Measurements from ENCODE around the gene NKAIN2.

NKAIN2 gene

DNA sequence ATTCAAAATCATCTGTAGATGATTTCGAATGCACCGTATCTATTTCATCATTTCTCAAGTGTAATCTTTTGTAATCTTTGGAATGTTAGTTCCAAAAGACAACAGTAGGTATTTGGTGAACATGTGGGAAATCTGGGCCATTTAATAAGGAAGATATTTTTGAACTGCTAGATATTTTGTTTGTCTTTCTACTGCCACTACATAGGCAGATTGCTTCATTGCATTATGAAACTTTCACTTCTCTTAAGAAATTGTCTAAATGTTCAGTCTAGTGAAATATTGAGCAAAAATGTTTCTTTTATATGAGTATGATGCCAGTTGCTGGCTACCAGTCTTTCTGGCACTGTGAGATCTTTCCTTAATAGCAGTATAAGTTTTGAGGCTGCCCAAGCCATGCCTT, 630.8 kb downstream of the NKAIN2 start (continued):
- no peak for TF ChIP-seq REPIN1 (tag by site-specific recombination; IDR thresholded peaks at IDR 0.05; ENCODE audit: low read depth)
- no peak for TF ChIP-seq ZNF555 (tag by site-specific recombination; conservative IDR thresholded peaks at IDR 0.05)
- no peak for TF ChIP-seq ZNF354C (tag by site-specific recombination; IDR thresholded peaks at IDR 0.05; ENCODE audit: borderline replicate concordance, low read depth)
- TF ChIP-seq, protein P1, sequence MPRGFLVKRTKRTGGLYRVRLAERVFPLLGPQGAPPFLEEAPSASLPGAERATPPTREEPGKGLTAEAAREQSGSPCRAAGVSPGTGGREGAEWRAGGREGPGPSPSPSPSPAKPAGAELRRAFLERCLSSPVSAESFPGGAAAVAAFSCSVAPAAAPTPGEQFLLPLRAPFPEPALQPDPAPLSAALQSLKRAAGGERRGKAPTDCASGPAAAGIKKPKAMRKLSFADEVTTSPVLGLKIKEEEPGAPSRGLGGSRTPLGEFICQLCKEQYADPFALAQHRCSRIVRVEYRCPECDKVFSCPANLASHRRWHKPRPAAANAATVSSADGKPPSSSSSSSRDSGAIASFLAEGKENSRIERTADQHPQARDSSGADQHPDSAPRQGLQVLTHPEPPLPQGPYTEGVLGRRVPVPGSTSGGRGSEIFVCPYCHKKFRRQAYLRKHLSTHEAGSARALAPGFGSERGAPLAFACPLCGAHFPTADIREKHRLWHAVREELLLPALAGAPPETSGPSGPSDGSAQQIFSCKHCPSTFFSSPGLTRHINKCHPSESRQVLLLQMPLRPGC (tag by site-specific recombination; IDR thresholded peaks at IDR 0.05), result no peak

DNA sequence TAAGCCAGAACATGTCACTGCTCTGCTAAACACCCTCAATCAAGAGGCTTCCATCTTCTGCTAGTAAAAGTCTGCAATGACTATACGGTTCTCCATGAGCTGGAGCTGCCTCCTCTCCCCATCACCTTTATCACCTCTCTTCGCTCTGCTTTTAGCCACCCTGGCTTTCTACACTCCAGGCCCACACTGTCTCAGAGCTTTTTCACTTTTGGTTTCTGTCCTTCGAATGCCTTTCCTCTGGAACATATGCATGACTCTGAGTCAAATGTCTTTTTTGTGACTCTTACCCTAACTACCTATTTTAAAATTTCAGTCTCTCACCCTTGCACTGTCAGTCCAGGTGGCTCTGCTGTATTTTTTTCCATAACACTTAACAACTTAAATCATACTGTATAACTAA, 633.1 kb downstream of the NKAIN2 start:
- ChIA-PET CTCF (no interaction called here), POLR2A (no interaction called here)
- TF ChIP-seq ZNF292 (tag by site-specific recombination; IDR thresholded peaks at IDR 0.05; ENCODE audit: borderline replicate concordance, low read depth) (no peak), ZNF211 (tag by site-specific recombination; IDR thresholded peaks at IDR 0.05; ENCODE audit: low read depth) (no peak), EGR2 (tag by site-specific recombination; IDR thresholded peaks at IDR 0.05; ENCODE audit: low read depth) (no peak), GLI2 (tag by site-specific recombination; IDR thresholded peaks at IDR 0.05; ENCODE audit: borderline replicate concordance, low read depth) (no peak), ZNF544 (tag by site-specific recombination; IDR thresholded peaks at IDR 0.05) (no peak), ZNF324 (tag by site-specific recombination; IDR thresholded peaks at IDR 0.05) (no peak), ZNF473 (tag by site-specific recombination; IDR thresholded peaks at IDR 0.05) (no peak)
- TF ChIP-seq, protein P2, sequence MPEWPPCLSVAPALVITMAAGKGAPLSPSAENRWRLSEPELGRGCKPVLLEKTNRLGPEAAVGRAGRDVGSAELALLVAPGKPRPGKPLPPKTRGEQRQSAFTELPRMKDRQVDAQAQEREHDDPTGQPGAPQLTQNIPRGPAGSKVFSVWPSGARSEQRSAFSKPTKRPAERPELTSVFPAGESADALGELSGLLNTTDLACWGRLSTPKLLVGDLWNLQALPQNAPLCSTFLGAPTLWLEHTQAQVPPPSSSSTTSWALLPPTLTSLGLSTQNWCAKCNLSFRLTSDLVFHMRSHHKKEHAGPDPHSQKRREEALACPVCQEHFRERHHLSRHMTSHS (tag by site-specific recombination; IDR thresholded peaks at IDR 0.05), result no peak
- Histone ChIP-seq H3K9me3 (ENCODE audit: control insufficient read depth, insufficient read depth, low read depth, low read length) (no peaks in the 10 kb centered on the region), H3K4me1 (ENCODE audit: control insufficient read depth, insufficient read depth, low read length) (peaks cover 10% of the 10 kb centered on the region), H3K36me3 (ENCODE audit: control insufficient read depth in 2 of 2, insufficient read depth in 1 of 2, low read length in 2 of 2) (no peaks in the 10 kb centered on the region), H3K4me3 (ENCODE audit: low read depth, low read length) (no peak overlapping the region), H3K27ac (ENCODE audit: extremely low read depth, low read depth, low read length) (no peak overlapping the region)

DNA sequence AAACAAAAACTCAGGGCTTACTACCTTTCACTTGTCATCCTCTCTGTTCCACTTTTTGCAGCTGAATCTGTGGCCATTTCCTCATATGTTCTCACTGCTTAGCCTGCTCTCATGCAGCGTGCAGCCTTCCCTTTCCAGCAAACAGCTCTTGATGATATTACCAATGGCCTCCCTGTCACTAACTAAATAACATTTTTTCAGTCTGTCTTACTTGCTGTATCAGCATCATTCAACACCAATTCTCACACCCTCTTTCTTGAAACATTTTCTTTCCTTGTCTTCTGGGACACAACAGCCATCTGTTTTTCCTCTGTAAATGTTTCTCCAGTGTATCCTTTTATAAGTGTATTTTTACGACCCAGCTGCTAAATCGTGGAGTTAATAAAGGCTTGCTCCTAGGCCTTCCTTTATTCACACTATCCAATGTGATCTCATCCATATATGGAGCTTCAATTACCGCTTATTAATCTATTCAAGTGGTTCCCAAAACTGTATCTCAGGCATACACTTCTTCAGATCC, 634.9 kb downstream of the NKAIN2 start:
- ChIA-PET CTCF (interaction anchor here (0.6 to 0.7 kb wide), 3 partner anchors 484 to 741 kb away, joined by 3 to 5 read pairs (median 4); no protein-coding TSS in a partner anchor), POLR2A (no interaction called here)
- no peak for TF ChIP-seq ZNF140 (tag by site-specific recombination; IDR thresholded peaks at IDR 0.05)
- no peak for TF ChIP-seq ZSCAN16 (tag by site-specific recombination; IDR thresholded peaks at IDR 0.05)
- TF ChIP-seq, protein P1 (tag by site-specific recombination; IDR thresholded peaks at IDR 0.05), result no peak
- no peak for TF ChIP-seq ZNF707 (tag by site-specific recombination; IDR thresholded peaks at IDR 0.05)
- TF ChIP-seq ZNF311 (tag by site-specific recombination; IDR thresholded peaks at IDR 0.05; ENCODE audit: borderline replicate concordance), result no peak
- no peak for TF ChIP-seq ZNF174 (tag by site-specific recombination; IDR thresholded peaks at IDR 0.05)
- TF ChIP-seq ZNF16 (tag by site-specific recombination; IDR thresholded peaks at IDR 0.05; ENCODE audit: low read depth), result no peak
- TF ChIP-seq ZNF324 (tag by site-specific recombination; IDR thresholded peaks at IDR 0.05), result no peak
- TF ChIP-seq, protein P3, sequence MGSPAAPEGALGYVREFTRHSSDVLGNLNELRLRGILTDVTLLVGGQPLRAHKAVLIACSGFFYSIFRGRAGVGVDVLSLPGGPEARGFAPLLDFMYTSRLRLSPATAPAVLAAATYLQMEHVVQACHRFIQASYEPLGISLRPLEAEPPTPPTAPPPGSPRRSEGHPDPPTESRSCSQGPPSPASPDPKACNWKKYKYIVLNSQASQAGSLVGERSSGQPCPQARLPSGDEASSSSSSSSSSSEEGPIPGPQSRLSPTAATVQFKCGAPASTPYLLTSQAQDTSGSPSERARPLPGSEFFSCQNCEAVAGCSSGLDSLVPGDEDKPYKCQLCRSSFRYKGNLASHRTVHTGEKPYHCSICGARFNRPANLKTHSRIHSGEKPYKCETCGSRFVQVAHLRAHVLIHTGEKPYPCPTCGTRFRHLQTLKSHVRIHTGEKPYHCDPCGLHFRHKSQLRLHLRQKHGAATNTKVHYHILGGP (tag by site-specific recombination; IDR thresholded peaks at IDR 0.05), result no peak
- no peak for TF ChIP-seq GLI4 (tag by site-specific recombination; IDR thresholded peaks at IDR 0.05)
- TF ChIP-seq MYNN (tag by site-specific recombination; IDR thresholded peaks at IDR 0.05; ENCODE audit: borderline replicate concordance), result no peak
- no peak for TF ChIP-seq ZNF23 (tag by site-specific recombination; IDR thresholded peaks at IDR 0.05; ENCODE audit: borderline replicate concordance)
- TF ChIP-seq ZNF404 (tag by site-specific recombination; IDR thresholded peaks at IDR 0.05), result no peak
- TF ChIP-seq ZNF514 (tag by site-specific recombination; IDR thresholded peaks at IDR 0.05), result no peak
- TF ChIP-seq, protein P4, sequence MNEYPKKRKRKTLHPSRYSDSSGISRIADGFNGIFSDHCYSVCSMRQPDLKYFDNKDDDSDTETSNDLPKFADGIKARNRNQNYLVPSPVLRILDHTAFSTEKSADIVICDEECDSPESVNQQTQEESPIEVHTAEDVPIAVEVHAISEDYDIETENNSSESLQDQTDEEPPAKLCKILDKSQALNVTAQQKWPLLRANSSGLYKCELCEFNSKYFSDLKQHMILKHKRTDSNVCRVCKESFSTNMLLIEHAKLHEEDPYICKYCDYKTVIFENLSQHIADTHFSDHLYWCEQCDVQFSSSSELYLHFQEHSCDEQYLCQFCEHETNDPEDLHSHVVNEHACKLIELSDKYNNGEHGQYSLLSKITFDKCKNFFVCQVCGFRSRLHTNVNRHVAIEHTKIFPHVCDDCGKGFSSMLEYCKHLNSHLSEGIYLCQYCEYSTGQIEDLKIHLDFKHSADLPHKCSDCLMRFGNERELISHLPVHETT (tag by site-specific recombination; IDR thresholded peaks at IDR 0.05), result no peak
- no peak for TF ChIP-seq ZFP37 (tag by site-specific recombination; IDR thresholded peaks at IDR 0.05)
- Histone ChIP-seq H3K27ac (ENCODE audit: extremely low read depth, low read depth, low read length) (no peak overlapping the region), H3K4me3 (ENCODE audit: low read depth, low read length) (no peak overlapping the region), H3K4me1 (ENCODE audit: control insufficient read depth, insufficient read depth, low read length) (peaks cover 5% of the 10 kb centered on the region), H3K9me3 (ENCODE audit: control insufficient read depth, insufficient read depth, low read depth, low read length) (no peaks in the 10 kb centered on the region), H3K36me3 (ENCODE audit: control insufficient read depth in 2 of 2, insufficient read depth in 1 of 2, low read length in 2 of 2) (no peaks in the 10 kb centered on the region)
